Keratinocyte (primary cell): ENCODE results near the gene GALNT14. TPM values are rescaled to one million over a fixed set of nuclear protein-coding genes. Genes with fewer than 3 reads are reported as not detected.

Experiments used
- DNase-seq: peaks from one replicate; pipeline ENCODE4 v3.0.0-alpha.2; 2011; ENCODE audit warnings: low read depth, missing footprints, low spot score
- FAIRE-seq: peaks from 2 replicates; lab custom pipeline; 2011; peaks lifted over from hg19 to GRCh38; lab: Jason Lieb, UNC
- H2AFZ ChIP-seq: 2 replicates; pipeline ENCODE4 v1.6.0; 2012; ENCODE audit warnings: low read length, control low read depth, inconsistent platforms; ENCODE audit not compliant: control insufficient read depth
- H3K27ac ChIP-seq: 2 replicates; pipeline ENCODE4 v1.5.1; 2011; ENCODE audit warnings: low read length; ENCODE audit not compliant: control insufficient read depth, insufficient read depth
- H3K27me3 ChIP-seq: 3 replicates; pipeline ENCODE4 v1.6.0; 2011; ENCODE audit warnings: low read length; ENCODE audit not compliant: control insufficient read depth, insufficient read depth; ENCODE audit errors: extremely low read depth
- H3K36me3 ChIP-seq, 2 experiments: 2 replicates in 1 of 2; 3 replicates in 1 of 2; pipeline ENCODE4 v1.5.1; 2011; ENCODE audit warnings: low read length in 2 of 2, mild to moderate bottlenecking in 1 of 2; ENCODE audit not compliant: control insufficient read depth in 2 of 2, insufficient read depth in 2 of 2; ENCODE audit errors: extremely low read depth in 1 of 2
- H3K4me1 ChIP-seq: 3 replicates; pipeline ENCODE4 v1.5.1; 2011; ENCODE audit warnings: low read length; ENCODE audit not compliant: control insufficient read depth, insufficient read depth; ENCODE audit errors: extremely low read depth
- H3K4me2 ChIP-seq: 3 replicates; pipeline ENCODE4 v1.6.0; 2011; ENCODE audit warnings: low read depth, low read length; ENCODE audit not compliant: control insufficient read depth, insufficient read depth; ENCODE audit errors: extremely low read depth
- H3K4me3 ChIP-seq, 3 experiments: fragments of 200-600 bp in 1 of 3; sonication (generic) in 1 of 3; 2 replicates in 2 of 3; 3 replicates in 1 of 3; pipeline ENCODE4 v1.5.1; 2011 to 2016; ENCODE audit warnings: low read length in 3 of 3, mild to moderate bottlenecking in 3 of 3, control low read depth in 2 of 3, inconsistent platforms in 1 of 3, low read depth in 1 of 3, mixed read lengths in 1 of 3, mixed run types in 1 of 3, moderate library complexity in 1 of 3; ENCODE audit not compliant: control insufficient read depth in 2 of 3, insufficient read depth in 2 of 3; ENCODE audit errors: extremely low read depth in 1 of 3
- H3K79me2 ChIP-seq: 2 replicates; pipeline ENCODE4 v1.6.0; 2012; ENCODE audit warnings: low read length; ENCODE audit not compliant: control insufficient read depth, insufficient read depth
- H3K9ac ChIP-seq: 3 replicates; pipeline ENCODE4 v1.6.0; 2011; ENCODE audit warnings: low read length; ENCODE audit not compliant: control insufficient read depth, insufficient read depth; ENCODE audit errors: extremely low read depth
- H3K9me1 ChIP-seq: 3 replicates; pipeline ENCODE4 v1.6.0; 2011; ENCODE audit warnings: low read length; ENCODE audit not compliant: control insufficient read depth, insufficient read depth; ENCODE audit errors: extremely low read depth
- H3K9me3 ChIP-seq: 2 replicates; pipeline ENCODE4 v1.5.1; 2012; ENCODE audit warnings: low read depth, low read length; ENCODE audit not compliant: control insufficient read depth
- H4K20me1 ChIP-seq: 3 replicates; pipeline ENCODE4 v1.6.0; 2011; ENCODE audit warnings: low read length; ENCODE audit not compliant: control insufficient read depth, insufficient read depth; ENCODE audit errors: extremely low read depth
- EZH2 ChIP-seq: IDR thresholded peaks from one replicate; pipeline ENCODE4 v1.6.1; 2012; ENCODE audit warnings: inconsistent platforms, mild to moderate bottlenecking, low read length, moderate library complexity
- dilution Hi-C: fragments of 300-500 bp; cut with MboI; formaldehyde crosslinking; loops from one replicate; pipeline ENCODE4 v1.7.0; 2020; ENCODE audit warnings: low sequenced_read_pairs; ENCODE audit not compliant: extremely low pct_ligation_motif_present
- polyA plus RNA-seq, 5 experiments: library from polyadenylated mRNA; depleted of rRNA in 3 of 5; stranded (reverse) in 3 of 5; stranded (forward) in 1 of 5; unstranded in 1 of 5; fragments of >200 nt; gene quantifications; 1 replicate in 1 of 5; 2 replicates in 3 of 5; 3 replicates in 1 of 5; pipeline versions ENCODE4 v1.2.1 to v1.2.3, GENCODE V29; 2011 to 2012; ENCODE audit warnings: missing spikeins in 2 of 5, low read depth in 1 of 5, low replicate concordance in 1 of 5
- TF ChIP-seq, protein P1 (sequence below), 3 experiments: IDR thresholded peaks in 1 of 3; conservative IDR thresholded peaks in 1 of 3; optimal IDR thresholded peaks in 1 of 3; 2 replicates in 2 of 3; 3 replicates in 1 of 3; pipeline versions ENCODE3 to v1.5.1; 2011; ENCODE audit warnings: low read length in 3 of 3, mild to moderate bottlenecking in 3 of 3, moderate library complexity in 2 of 3, control low read depth in 1 of 3, inconsistent platforms in 1 of 3; ENCODE audit not compliant: insufficient read depth in 2 of 3; ENCODE audit errors: extremely low read depth in 1 of 3

The GALNT14 gene
- polyA plus RNA-seq, 1 donor (not counting 4 experiments of a cell fraction or from before 2014, with no cell fraction given), result 27.4 TPM

DNA sequence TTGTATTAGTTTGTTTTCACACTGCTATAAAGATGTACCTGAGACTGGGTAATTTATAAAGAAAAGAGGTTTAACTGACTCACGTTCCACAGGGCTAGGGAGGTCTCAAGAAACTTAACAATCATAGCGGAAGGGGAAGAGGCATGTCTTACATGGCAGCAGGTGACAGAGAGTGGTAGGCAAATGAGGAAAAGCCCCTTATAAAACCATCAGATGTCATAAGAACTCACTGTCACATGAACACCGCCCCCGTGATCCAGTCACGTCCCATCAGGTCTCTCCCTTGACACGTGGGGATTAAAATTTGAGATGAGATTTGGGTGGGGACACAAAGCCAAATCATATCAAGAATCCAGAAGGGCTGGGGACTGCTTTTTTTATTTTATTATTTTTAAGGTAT is 120.0 kb downstream of the GALNT14 start:
- no peaks in the 10 kb centered on the region for H4K20me1 ChIP-seq
- H3K27me3 ChIP-seq, result no peaks in the 10 kb centered on the region

DNA sequence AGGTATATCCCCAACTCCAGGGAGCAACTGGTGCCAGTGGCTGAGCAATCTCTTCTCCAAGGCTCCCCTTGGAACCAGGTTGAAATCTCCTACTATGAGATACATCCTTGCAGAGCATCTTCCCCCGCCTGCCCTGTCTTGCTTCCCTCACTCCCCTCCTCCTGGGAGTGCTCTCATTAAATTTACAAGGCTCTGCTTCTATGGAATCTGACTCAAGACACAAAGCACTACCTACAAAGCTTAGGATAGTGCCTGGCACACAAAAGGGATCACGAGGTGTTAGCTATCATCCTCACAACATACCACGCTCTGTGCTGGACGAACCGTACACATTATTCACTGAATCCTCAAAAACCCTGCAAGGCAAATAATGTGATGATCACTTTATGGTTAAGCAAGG is 121.6 kb downstream of the GALNT14 start:
- Histone ChIP-seq H3K9me3 (no peaks in the 10 kb centered on the region), H4K20me1 (peaks cover 6% of the 10 kb centered on the region), H3K9ac (no peak overlapping the region), H3K79me2 (peaks cover 4% of the 10 kb centered on the region), H3K36me3 (no peaks in the 10 kb centered on the region), H2AFZ (no peak overlapping the region), H3K4me1 (peaks cover 18% of the 10 kb centered on the region), H3K27me3 (no peaks in the 10 kb centered on the region), H3K4me3 (no peak overlapping the region), H3K4me2 (no peak overlapping the region), H3K9me1 (peaks cover 2% of the 10 kb centered on the region), H3K27ac (no peak overlapping the region)
- no peak for DNase-seq
- TF ChIP-seq, protein P1, sequence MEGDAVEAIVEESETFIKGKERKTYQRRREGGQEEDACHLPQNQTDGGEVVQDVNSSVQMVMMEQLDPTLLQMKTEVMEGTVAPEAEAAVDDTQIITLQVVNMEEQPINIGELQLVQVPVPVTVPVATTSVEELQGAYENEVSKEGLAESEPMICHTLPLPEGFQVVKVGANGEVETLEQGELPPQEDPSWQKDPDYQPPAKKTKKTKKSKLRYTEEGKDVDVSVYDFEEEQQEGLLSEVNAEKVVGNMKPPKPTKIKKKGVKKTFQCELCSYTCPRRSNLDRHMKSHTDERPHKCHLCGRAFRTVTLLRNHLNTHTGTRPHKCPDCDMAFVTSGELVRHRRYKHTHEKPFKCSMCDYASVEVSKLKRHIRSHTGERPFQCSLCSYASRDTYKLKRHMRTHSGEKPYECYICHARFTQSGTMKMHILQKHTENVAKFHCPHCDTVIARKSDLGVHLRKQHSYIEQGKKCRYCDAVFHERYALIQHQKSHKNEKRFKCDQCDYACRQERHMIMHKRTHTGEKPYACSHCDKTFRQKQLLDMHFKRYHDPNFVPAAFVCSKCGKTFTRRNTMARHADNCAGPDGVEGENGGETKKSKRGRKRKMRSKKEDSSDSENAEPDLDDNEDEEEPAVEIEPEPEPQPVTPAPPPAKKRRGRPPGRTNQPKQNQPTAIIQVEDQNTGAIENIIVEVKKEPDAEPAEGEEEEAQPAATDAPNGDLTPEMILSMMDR (optimal IDR thresholded peaks at IDR 0.05 in 1 of 3, IDR thresholded peaks at IDR 0.05 in 1 of 3, conservative IDR thresholded peaks at IDR 0.05 in 1 of 3; ENCODE audit: extremely low read depth in 1 of 3, insufficient read depth in 2 of 3, low read length in 3 of 3), result no peak
- TF ChIP-seq EZH2, result no peak
- FAIRE-seq, result no peak
- dilution Hi-C loops, result no loop called here

More for the DNA sequence above, 120.0 kb downstream of the GALNT14 start:
- no peak overlapping the region for H3K9ac ChIP-seq
- H3K79me2 ChIP-seq, result peaks cover 4% of the 10 kb centered on the region
- TF ChIP-seq EZH2, result no peak
- TF ChIP-seq, protein P1 (optimal IDR thresholded peaks at IDR 0.05 in 1 of 3, IDR thresholded peaks at IDR 0.05 in 1 of 3, conservative IDR thresholded peaks at IDR 0.05 in 1 of 3; ENCODE audit: extremely low read depth in 1 of 3, insufficient read depth in 2 of 3, low read length in 3 of 3), result no peak
- peaks cover 2% of the 10 kb centered on the region for H3K9me1 ChIP-seq
- H3K4me1 ChIP-seq, result peaks cover 1% of the 10 kb centered on the region
- H3K4me3 ChIP-seq, result no peak overlapping the region
- DNase-seq, result no peak
- dilution Hi-C loops, result no loop called here
- no peaks in the 10 kb centered on the region for H3K36me3 ChIP-seq
- H3K27ac ChIP-seq, result no peak overlapping the region
- no peak overlapping the region for H3K4me2 ChIP-seq
- H3K9me3 ChIP-seq, result no peaks in the 10 kb centered on the region
- no peak overlapping the region for H2AFZ ChIP-seq
- FAIRE-seq, result no peak
